NCI-H82 treated with DMSO at 0.1 percent for 48 hours (cell line): ENCODE data around the gene MRPL28.
"Not testable (repeated sequence)": the region's sequence is repeated elsewhere in the genome, so short reads cannot be mapped to it uniquely, and the experiment has no call there.

Experiments
- DNase-seq: peaks from one replicate; lab custom pipeline; 2025; ENCODE audit not compliant: unreplicated experiment; lab: John Stamatoyannopoulos, UW

Gene MRPL28

GRCh38 chr16:391885-392335 is 21.6 kb upstream of the MRPL28 start:
- DNase-seq: no peak

GRCh38 chr16:389352-389751 is 19.0 kb upstream of the MRPL28 start:
- DNase-seq: no peak

DNA sequence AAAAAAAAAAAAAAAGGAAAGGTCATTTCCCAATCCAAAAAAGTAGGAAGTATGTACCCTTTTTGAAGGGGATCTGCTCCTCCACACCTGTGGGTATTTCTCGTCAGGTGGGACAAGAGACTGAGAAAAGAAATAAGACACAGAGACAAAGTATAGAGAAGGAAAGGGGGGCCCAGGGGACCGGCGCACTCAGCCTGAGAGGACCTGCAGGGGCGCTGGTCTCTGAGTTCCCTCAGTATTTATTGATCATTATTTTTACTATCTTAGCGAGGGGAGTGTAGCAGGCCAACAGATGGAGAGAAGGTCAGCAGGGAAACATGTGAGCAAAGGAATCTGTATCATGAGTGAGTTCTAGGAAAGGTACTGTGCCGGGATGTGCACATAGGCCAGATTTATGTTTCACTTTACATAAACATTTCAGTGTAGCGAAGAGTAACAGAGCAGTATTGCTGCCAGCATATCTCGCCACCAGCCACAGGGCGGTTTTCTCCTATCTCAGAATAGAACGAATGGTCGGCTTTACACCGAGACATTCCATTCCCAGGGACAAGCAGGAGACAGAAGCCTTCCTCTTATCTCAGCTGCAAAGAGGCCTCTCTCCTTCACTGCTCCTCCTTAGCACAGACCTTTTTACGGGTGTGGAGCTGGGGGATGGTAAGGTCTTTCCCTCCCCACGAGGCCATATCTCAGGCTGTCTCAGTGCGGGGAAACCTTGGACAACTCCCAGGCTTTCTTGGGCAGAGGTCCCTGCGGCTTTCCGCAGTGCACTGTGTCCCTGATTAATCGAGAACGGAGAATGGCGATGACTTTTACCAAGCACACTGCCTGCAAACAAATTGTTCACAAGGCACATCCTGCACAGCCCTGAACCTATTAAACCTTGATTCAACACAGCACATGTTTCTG is 17.7 kb upstream of the MRPL28 start:
- DNase-seq: not testable (repeated sequence)

DNA sequence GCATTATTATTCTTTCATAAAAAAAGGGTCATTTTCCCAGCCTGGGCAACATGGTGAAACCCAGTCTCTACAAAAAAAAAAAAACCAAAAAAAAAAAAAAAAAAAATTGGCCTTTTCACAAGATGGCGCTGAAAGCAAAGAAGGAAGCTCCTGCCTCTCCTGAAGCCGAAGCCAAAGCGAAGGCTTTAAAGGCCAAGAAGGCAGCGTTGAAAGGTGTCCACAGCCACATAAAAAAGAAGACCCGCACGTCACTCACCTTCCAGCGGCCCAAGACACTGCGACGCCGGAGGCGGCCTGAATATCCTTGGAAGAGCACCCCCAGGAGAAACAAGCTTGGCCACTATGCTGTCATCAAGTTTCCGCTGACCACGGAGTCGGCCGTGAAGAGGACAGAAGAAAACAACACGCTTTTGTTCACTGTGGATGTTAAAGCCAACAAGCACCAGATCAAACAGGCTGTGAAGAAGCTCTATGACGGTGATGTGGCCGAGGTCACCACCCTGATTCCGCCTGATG is 16.4 kb upstream of the MRPL28 start:
- DNase-seq: no peak

DNA sequence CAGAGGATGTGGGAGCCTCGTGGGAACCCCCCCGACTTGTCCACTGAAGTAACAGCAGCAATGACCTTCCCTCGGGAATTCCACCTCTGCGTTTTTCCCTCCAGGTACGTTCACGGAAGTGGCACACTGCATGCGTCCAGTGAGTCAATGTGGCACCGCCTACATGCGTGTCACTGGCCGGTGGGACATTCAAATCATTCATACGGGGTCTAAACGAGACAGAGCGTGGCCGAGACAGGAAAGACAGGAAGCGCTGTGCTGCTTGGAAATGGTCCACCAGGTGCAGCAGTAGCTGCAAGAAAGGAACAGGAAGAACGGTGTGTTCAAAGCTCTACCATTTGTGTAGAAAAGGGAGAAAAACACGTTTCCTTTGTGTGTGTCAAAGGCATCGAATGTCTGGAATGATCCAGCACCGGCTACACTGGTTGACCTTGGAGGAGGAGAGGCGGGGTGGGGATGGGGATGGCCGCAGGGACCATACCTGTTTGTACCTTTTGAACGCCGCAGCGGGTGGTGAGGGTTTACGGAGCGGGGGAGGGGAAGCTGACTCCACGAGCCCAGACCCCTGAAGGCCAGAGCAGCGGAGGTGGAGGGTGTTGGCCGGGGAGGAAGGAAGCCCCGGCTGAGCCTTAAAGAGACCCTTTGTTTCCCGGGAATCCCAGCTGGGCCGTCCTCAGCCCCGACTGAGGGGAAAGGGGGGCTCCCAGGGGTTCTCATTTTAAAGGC is 13.2 kb upstream of the MRPL28 start:
- no peak for DNase-seq

GRCh38 chr16:381789-382717 is 11.7 kb upstream of the MRPL28 start, which contains the start of gene PGAP6:
Gene PGAP6, minus strand, starts transcription at chr16:381978. Its CDS starts 157 bp downstream, at chr16:381821.
- no peak for DNase-seq

DNA sequence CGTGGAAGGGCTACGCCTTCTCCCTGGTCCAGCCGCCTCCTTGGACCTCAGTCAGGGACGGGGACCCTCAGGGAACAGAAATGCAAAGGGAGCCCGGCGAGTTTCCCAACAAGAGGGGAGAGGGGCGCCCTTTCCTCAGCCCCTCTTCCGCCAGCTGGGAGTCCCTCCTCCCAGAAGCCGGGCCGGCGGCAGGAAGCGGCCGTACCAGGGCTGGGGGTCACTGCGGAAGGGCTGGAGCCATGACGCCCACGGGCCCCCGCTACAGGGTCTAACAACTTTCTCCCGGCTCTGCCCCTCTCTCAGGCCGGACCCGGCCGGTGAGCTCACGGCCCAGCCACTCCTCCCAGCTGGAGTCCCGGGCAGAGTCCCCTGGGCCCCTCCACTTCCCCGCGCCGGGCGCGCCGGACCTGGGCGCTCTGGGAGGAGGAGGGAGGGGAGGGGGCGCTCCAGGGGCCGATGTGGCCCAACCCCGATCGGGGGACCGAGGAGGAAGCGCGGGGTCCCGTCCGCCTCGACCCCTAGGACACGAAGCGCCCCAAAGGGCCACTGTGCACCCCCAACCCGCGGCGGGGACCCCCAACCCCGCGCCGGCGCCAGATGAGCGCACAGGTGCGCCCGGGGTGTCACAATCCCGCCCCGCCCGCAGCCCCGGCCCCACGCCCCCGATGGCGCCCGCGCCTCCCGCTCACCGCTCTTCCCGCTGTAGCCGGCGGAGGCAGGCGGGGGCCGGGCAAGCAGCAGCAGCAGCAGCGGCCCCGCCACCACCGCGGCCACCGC is 10.9 kb upstream of the MRPL28 start:
- DNase-seq: no peak

- no peak for DNase-seq
Measured at GRCh38 chr16:380762-381011, 10.3 kb upstream of the MRPL28 start.

GRCh38 chr16:379961-380761 is 9.8 kb upstream of the MRPL28 start:
- no peak for DNase-seq

GRCh38 chr16:379183-379960 is 9.0 kb upstream of the MRPL28 start:
- DNase-seq: no peak

- no peak for DNase-seq
Measured at GRCh38 chr16:378821-379182, 8.5 kb upstream of the MRPL28 start.

DNA sequence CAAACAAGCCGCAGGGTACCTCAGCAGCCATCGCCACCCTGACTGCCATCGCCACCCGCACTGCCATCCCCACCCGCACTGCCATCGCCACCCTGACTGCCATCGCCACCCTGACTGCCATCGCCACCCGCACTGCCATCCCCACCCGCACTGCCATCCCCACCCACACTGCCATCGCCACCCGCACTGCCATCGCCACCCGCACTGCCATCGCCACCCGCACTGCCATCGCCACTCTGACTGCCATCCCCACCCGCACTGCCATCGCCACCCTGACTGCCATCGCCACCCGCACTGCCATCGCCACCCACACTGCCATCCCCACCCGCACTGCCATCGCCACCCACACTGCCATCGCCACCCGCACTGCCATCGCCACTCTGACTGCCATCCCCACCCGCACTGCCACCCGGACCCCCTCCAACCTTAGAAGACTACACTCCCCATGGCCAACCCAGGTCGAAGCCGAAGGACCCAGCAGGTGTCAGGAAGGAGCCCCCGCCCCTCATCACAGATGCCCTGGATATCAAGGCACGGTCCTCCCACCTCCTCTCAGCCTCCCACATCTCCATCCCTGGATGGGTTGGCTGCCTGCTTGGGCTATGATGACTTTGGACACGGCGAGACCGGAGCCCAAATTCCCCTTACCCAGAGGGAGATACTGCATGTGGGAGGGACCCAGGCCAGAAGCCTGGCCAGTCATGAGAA is 7.9 kb upstream of the MRPL28 start:
- DNase-seq: not testable (repeated sequence)

- no peak for DNase-seq
Measured at GRCh38 chr16:377419-377951, 7.1 kb upstream of the MRPL28 start.

GRCh38 chr16:376817-377418 is 6.6 kb upstream of the MRPL28 start:
- DNase-seq: no peak

- DNase-seq: no peak
Measured at GRCh38 chr16:375927-376816, 5.8 kb upstream of the MRPL28 start.

GRCh38 chr16:375212-375611 is 4.9 kb upstream of the MRPL28 start:
- DNase-seq: no peak

GRCh38 chr16:374616-374926 is 4.2 kb upstream of the MRPL28 start:
- DNase-seq: no peak
